Natural killer cell (primary cell): ENCODE data around the gene UGT1A5. TPM values are rescaled to one million over a fixed set of nuclear protein-coding genes. Genes with fewer than 3 reads are reported as not detected.
"Not testable (repeated sequence)": the region's sequence is repeated elsewhere in the genome, so short reads cannot be mapped to it uniquely, and the experiment has no call there.

Source experiments
- ATAC-seq, 3 donors: fragments of 150-1000 bp in 2 of 3; fragments of 200-7000 bp in 1 of 3; cut with Tn5 transposase; 1 replicate in 1 of 3; 2 replicates in 2 of 3; pipeline ENCODE4 v1.10.0; 2021; ENCODE audit warnings: mild to moderate bottlenecking in 2 of 3, moderate library complexity in 2 of 3
- DNase-seq, 2 donors: peaks; one replicate each; pipeline versions ENCODE4 v3.0.0 to v3.0.0-alpha.2; 2013 to 2021; ENCODE audit warnings: mixed read lengths in 1 of 2
- H3K27ac ChIP-seq: one replicate; pipeline ENCODE4 v1.5.1; 2013; ENCODE audit warnings: mild to moderate bottlenecking, low read length
- H3K27me3 ChIP-seq: one replicate; pipeline ENCODE4 v1.6.1; 2013; ENCODE audit warnings: low read length; ENCODE audit not compliant: control insufficient read depth, insufficient read depth
- H3K36me3 ChIP-seq: one replicate; pipeline ENCODE4 v1.6.1; 2013; ENCODE audit warnings: low read length; ENCODE audit not compliant: control insufficient read depth, insufficient read depth
- H3K4me1 ChIP-seq: one replicate; pipeline ENCODE4 v1.6.1; 2013; ENCODE audit warnings: low read length; ENCODE audit not compliant: control insufficient read depth, insufficient read depth
- H3K4me3 ChIP-seq: one replicate; pipeline ENCODE4 v1.5.1; 2013; ENCODE audit warnings: low read length
- H3K9me3 ChIP-seq: one replicate; pipeline ENCODE4 v1.6.1; 2013; ENCODE audit warnings: low read length; ENCODE audit not compliant: control insufficient read depth, insufficient read depth
- H3K27ac Mint-ChIP-seq, 2 donors: one replicate each; pipeline ENCODE4 v1.8.0; 2022; ENCODE audit warnings: mild to moderate bottlenecking in 2 of 2, mixed read lengths in 2 of 2, moderate library complexity in 1 of 2
- H3K27me3 Mint-ChIP-seq, 2 donors: one replicate each; pipeline ENCODE4 v1.8.0; 2022; ENCODE audit warnings: low read depth in 2 of 2, mixed read lengths in 2 of 2
- H3K36me3 Mint-ChIP-seq: one replicate; pipeline ENCODE4 v1.8.0; 2022; ENCODE audit warnings: mixed read lengths
- H3K4me1 Mint-ChIP-seq, 2 donors: one replicate each; pipeline ENCODE4 v1.8.0; 2022; ENCODE audit warnings: mixed read lengths in 2 of 2
- H3K4me3 Mint-ChIP-seq: one replicate; pipeline ENCODE4 v1.8.0; 2022; ENCODE audit warnings: mild to moderate bottlenecking, moderate library complexity, mixed read lengths
- H3K9me3 Mint-ChIP-seq, 2 donors: one replicate each; pipeline ENCODE4 v1.8.0; 2022; ENCODE audit warnings: mixed read lengths in 2 of 2
- CTCF ChIP-seq: fragments of 200-600 bp; IDR thresholded peaks from one replicate; pipeline ENCODE4 v1.8.0; 2022; ENCODE audit warnings: antibody characterized with exemption
- WGBS: methylation state at CpG from one replicate; pipeline ENCODE4 v1.1.7; 2013; ENCODE audit warnings: missing lambda C conversion rate; ENCODE audit not compliant: insufficient coverage; 5-methylcytosine and 5-hydroxymethylcytosine counted together
- intact Hi-C: fragments of 100-400 bp; cut with micrococcal nuclease; formaldehyde crosslinking; loops from one replicate; pipeline ENCODE4 v1.14.2; 2022
- total RNA-seq, 4 donors: library from RNA; stranded (reverse); fragments of 120-200 nt in 1 of 4; gene quantifications; one replicate each; pipeline versions ENCODE4 v1.2.3 to v1.2.4, GENCODE V29; 2013 to 2022

The UGT1A5 gene
- total RNA-seq, 3 donors from 2014 or later (not counting 1 experiment from before 2014, with no cell fraction given) = not detected

- H3K36me3 ChIP-seq, intact Hi-C loops, H3K27ac Mint-ChIP-seq, H3K4me3 ChIP-seq, H3K4me1 Mint-ChIP-seq, H3K27ac ChIP-seq, DNase-seq, H3K36me3 Mint-ChIP-seq, H3K4me1 ChIP-seq, H3K4me3 Mint-ChIP-seq, H3K27me3 ChIP-seq, H3K9me3 Mint-ChIP-seq, ATAC-seq: not testable (repeated sequence)
- H3K27me3 Mint-ChIP-seq = peaks cover 31 to 49% of the 10 kb centered on the region in 2 donors
- WGBS = 69% methylated on average over 2 of the region's 2 CpGs
- peaks cover 10% of the 10 kb centered on the region for H3K9me3 ChIP-seq
Observed at GRCh38 chr2:233751212-233752009, 38.7 kb downstream of the UGT1A5 start.

GRCh38 chr2:233754872-233755611 is 42.3 kb downstream of the UGT1A5 start:
- Histone ChIP-seq H3K4me3 (no peak overlapping the region), H3K4me1 (no peaks in the 10 kb centered on the region), H3K27me3 (peaks cover 4% of the 10 kb centered on the region), H3K9me3 (peaks cover 10% of the 10 kb centered on the region), H3K27ac (no peak overlapping the region), H3K36me3 (no peaks in the 10 kb centered on the region)
- intact Hi-C loops = no loop called here
- H3K27me3 Mint-ChIP-seq = peaks cover 18 to 20% of the 10 kb centered on the region in 2 donors
- DNase-seq (no peak), ATAC-seq (no peak)
- no peaks in the 10 kb centered on the region for H3K9me3 Mint-ChIP-seq
- no peak overlapping the region for H3K27ac Mint-ChIP-seq
- H3K36me3 Mint-ChIP-seq = peaks cover 3% of the 10 kb centered on the region
- TF ChIP-seq CTCF = no peak
- no peaks in the 10 kb centered on the region for H3K4me1 Mint-ChIP-seq
- WGBS = 90% methylated on average over 42 of the region's 44 CpGs
- H3K4me3 Mint-ChIP-seq = no peak overlapping the region

GRCh38 chr2:233756429-233757081 is 43.8 kb downstream of the UGT1A5 start:
- Histone ChIP-seq H3K27me3 (no peaks in the 10 kb centered on the region), H3K9me3 (no peaks in the 10 kb centered on the region), H3K36me3 (no peaks in the 10 kb centered on the region), H3K4me1 (no peaks in the 10 kb centered on the region), H3K27ac (no peak overlapping the region), H3K4me3 (no peak overlapping the region)
- Mint-ChIP-seq H3K4me1 (no peaks in the 10 kb centered on the region), H3K27ac (no peak overlapping the region), H3K36me3 (no peaks in the 10 kb centered on the region), H3K4me3 (no peak overlapping the region), H3K9me3 (no peaks in the 10 kb centered on the region), H3K27me3 (peaks cover 14 to 17% of the 10 kb centered on the region in 2 donors)
- TF ChIP-seq CTCF = no peak
- ATAC-seq (no peak), DNase-seq (no peak)
- WGBS = 71% methylated on average over 2 of the region's 7 CpGs
- intact Hi-C loops = no loop called here

GRCh38 chr2:233758141-233758540 is 45.4 kb downstream of the UGT1A5 start:
- H3K27ac Mint-ChIP-seq = no peak overlapping the region
- H3K27me3 Mint-ChIP-seq = peaks cover 8 to 14% of the 10 kb centered on the region in 2 donors
- H3K4me3 ChIP-seq = no peak overlapping the region
- H3K9me3 Mint-ChIP-seq = no peaks in the 10 kb centered on the region
- no peak for ATAC-seq
- DNase-seq = no peak
- no peak for TF ChIP-seq CTCF
- no peaks in the 10 kb centered on the region for H3K4me1 Mint-ChIP-seq
- intact Hi-C loops = no loop called here
- no peaks in the 10 kb centered on the region for H3K4me1 ChIP-seq
- no peaks in the 10 kb centered on the region for H3K36me3 Mint-ChIP-seq
- no peaks in the 10 kb centered on the region for H3K36me3 ChIP-seq
- H3K27ac ChIP-seq = no peak overlapping the region
- no peaks in the 10 kb centered on the region for H3K27me3 ChIP-seq
- no peaks in the 10 kb centered on the region for H3K9me3 ChIP-seq
- H3K4me3 Mint-ChIP-seq = no peak overlapping the region
